ENCODE data around the gene IRAK1BP1.
A peak's percentile ranks its signal among the peaks of the same experiment; 100 is the strongest.
"Not testable (repeated sequence)": the region's sequence is repeated elsewhere in the genome, so short reads cannot be mapped to it uniquely, and the experiment has no call there.

Gene IRAK1BP1

GRCh38 chr6:78868116-78868515, 765 bp downstream of the IRAK1BP1 start:
- in situ Hi-C loops (cut with MboI; ENCODE audit: low sequenced_read_pairs, unreplicated experiment), result loop anchor here (25.0 kb wide), 1 partner anchor 369 kb away; the partner anchor contains the start of gene HMGN3
- TF ChIP-seq, protein P1, sequence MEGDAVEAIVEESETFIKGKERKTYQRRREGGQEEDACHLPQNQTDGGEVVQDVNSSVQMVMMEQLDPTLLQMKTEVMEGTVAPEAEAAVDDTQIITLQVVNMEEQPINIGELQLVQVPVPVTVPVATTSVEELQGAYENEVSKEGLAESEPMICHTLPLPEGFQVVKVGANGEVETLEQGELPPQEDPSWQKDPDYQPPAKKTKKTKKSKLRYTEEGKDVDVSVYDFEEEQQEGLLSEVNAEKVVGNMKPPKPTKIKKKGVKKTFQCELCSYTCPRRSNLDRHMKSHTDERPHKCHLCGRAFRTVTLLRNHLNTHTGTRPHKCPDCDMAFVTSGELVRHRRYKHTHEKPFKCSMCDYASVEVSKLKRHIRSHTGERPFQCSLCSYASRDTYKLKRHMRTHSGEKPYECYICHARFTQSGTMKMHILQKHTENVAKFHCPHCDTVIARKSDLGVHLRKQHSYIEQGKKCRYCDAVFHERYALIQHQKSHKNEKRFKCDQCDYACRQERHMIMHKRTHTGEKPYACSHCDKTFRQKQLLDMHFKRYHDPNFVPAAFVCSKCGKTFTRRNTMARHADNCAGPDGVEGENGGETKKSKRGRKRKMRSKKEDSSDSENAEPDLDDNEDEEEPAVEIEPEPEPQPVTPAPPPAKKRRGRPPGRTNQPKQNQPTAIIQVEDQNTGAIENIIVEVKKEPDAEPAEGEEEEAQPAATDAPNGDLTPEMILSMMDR (IDR thresholded peaks at IDR 0.05; ENCODE audit: borderline replicate concordance, control extremely low read depth, extremely low read depth, insufficient read depth, missing control alignments), result no peak
- no peak for DNase-seq (ENCODE audit: low spot score)

GRCh38 chr6:78875505-78875904, 8.2 kb downstream of the IRAK1BP1 start:
- DNase-seq (ENCODE audit: low spot score), result no peak
- in situ Hi-C loops (cut with MboI; ENCODE audit: low sequenced_read_pairs, unreplicated experiment), result no loop called here
- TF ChIP-seq, protein P1 (IDR thresholded peaks at IDR 0.05; ENCODE audit: borderline replicate concordance, control extremely low read depth, extremely low read depth, insufficient read depth, missing control alignments), result no peak

DNA sequence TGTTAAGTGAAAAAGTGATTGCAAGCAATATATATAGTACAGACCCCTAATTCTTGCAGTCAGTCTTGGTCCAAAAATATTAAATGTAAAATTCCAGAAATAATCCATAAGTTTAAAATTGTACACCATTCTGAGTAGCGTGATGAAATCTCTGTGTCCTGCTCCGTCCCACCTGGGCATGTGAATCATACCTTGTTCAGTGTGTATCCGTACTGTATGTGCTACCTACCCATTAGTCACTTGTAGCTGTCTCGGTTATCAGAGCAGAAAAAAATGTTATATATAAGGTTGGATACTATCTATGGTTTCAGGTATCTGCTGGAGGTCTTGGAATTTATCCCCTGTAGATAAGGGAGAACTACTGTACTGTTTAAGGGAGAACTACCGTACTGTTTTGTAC, 16.3 kb downstream of the IRAK1BP1 start:
- TF ChIP-seq, protein P1 (IDR thresholded peaks at IDR 0.05; ENCODE audit: borderline replicate concordance, control extremely low read depth, extremely low read depth, insufficient read depth, missing control alignments), result no peak
- DNase-seq (ENCODE audit: low spot score), result no peak
- in situ Hi-C loops (cut with MboI; ENCODE audit: low sequenced_read_pairs, unreplicated experiment), result no loop called here

- in situ Hi-C loops (cut with MboI; ENCODE audit: low sequenced_read_pairs, unreplicated experiment); DNase-seq (ENCODE audit: low spot score): not testable (repeated sequence)
These were observed 22.6 kb downstream of the IRAK1BP1 start for GRCh38 chr6:78889901-78890300.

- TF ChIP-seq, protein P1 (IDR thresholded peaks at IDR 0.05; ENCODE audit: borderline replicate concordance, control extremely low read depth, extremely low read depth, insufficient read depth, missing control alignments), result no peak
- in situ Hi-C loops (cut with MboI; ENCODE audit: low sequenced_read_pairs, unreplicated experiment), result no loop called here
- no peak for DNase-seq (ENCODE audit: low spot score)
These were observed 28.9 kb downstream of the IRAK1BP1 start for GRCh38 chr6:78896227-78896626.

DNA sequence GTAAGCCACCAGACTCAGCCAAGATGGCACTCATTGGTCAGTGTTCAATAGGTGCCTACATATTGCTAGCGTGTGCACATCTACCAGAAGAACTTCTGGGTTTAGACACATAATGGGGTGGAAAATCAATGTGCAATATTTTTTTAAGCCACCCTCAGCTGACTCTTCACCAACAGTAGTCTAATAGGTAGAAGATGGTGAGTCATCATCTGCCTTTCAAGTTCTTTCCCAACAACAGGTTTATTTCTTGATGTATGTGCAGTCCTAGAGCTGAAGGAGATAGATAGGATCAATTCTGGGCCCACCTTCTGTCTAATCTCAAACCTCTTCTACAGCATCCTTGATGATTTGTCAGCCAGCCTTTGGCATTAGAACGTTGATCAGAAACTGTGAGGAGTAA, 41.3 kb downstream of the IRAK1BP1 start:
- in situ Hi-C loops (cut with MboI; ENCODE audit: low sequenced_read_pairs, unreplicated experiment), result no loop called here
- DNase-seq (ENCODE audit: low spot score), result no peak
- TF ChIP-seq, protein P1 (IDR thresholded peaks at IDR 0.05; ENCODE audit: borderline replicate concordance, control extremely low read depth, extremely low read depth, insufficient read depth, missing control alignments), result no peak

DNA sequence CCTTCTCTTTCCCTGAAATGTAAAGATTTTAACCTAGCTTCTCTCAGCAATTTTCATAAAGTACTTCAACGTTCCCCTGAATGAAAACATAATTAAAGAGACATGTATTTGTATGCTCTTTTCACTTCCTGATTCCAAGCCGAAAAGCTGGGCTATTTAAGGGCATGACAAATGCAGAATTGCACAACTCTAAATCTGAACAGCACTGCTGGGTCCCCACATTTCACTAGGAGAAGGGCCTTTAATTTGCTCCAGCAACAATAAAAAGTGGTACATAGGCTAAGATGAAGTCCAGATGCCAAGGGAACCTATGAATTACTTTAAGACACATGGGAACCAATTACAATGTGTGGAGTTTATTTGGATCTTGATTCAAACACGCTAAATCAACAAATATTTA, 42.0 kb downstream of the IRAK1BP1 start:
- in situ Hi-C loops (cut with MboI; ENCODE audit: low sequenced_read_pairs, unreplicated experiment), result no loop called here
- peak; percentile 16 for DNase-seq (ENCODE audit: low spot score)
- TF ChIP-seq, protein P1 (IDR thresholded peaks at IDR 0.05; ENCODE audit: borderline replicate concordance, control extremely low read depth, extremely low read depth, insufficient read depth, missing control alignments), result no peak

All from GM13976 (cell line).